Astrocyte of the hippocampus (primary cell): ENCODE results near the gene SYTL4.

Source experiments
- DNase-seq: peaks from one replicate; pipeline ENCODE4 v3.0.0; 2011; ENCODE audit warnings: low read depth, low spot score

SYTL4 gene

GRCh38 chrX:100695302-100695701 is 36.6 kb downstream of the SYTL4 start:
- no peak for DNase-seq

- DNase-seq: no peak
These were observed 44.4 kb downstream of the SYTL4 start for GRCh38 chrX:100687546-100687945.

GRCh38 chrX:100687128-100687527 is 44.8 kb downstream of the SYTL4 start:
- no peak for DNase-seq

- DNase-seq: no peak
These were observed 46.0 kb downstream of the SYTL4 start for GRCh38 chrX:100685997-100686305.

- peak; percentile 80 for DNase-seq
These were observed 46.5 kb downstream of the SYTL4 start for GRCh38 chrX:100685284-100685996.

GRCh38 chrX:100682939-100683338 is 49.0 kb downstream of the SYTL4 start:
- DNase-seq: no peak

GRCh38 chrX:100681599-100681998 is 50.3 kb downstream of the SYTL4 start:
- no peak for DNase-seq

- peak; percentile 8 for DNase-seq
These were observed 51.2 kb downstream of the SYTL4 start for GRCh38 chrX:100680756-100681155.

- DNase-seq: peak; percentile 63
These were observed 54.2 kb downstream of the SYTL4 start for GRCh38 chrX:100677611-100678181.

GRCh38 chrX:100674705-100675104 is 57.2 kb downstream of the SYTL4 start:
- DNase-seq: no peak

- DNase-seq: peak; percentile 13
These were observed 58.4 kb downstream of the SYTL4 start for GRCh38 chrX:100673397-100673953.

- no peak for DNase-seq
These were observed 59.0 kb downstream of the SYTL4 start for GRCh38 chrX:100672966-100673365.

GRCh38 chrX:100663642-100664041 is 68.3 kb downstream of the SYTL4 start:
- no peak for DNase-seq

GRCh38 chrX:100662796-100663195 is 69.1 kb downstream of the SYTL4 start:
- no peak for DNase-seq

GRCh38 chrX:100662170-100662569 is 69.8 kb downstream of the SYTL4 start:
- no peak for DNase-seq

GRCh38 chrX:100659431-100660137 is 72.3 kb downstream of the SYTL4 start:
- DNase-seq: no peak

GRCh38 chrX:100658941-100659381 is 73.0 kb downstream of the SYTL4 start:
- no peak for DNase-seq

GRCh38 chrX:100654261-100654660 is 77.7 kb downstream of the SYTL4 start:
- peak; percentile 14 for DNase-seq

- DNase-seq: no peak
These were observed 79.7 kb downstream of the SYTL4 start for GRCh38 chrX:100652266-100652665.

- no peak for DNase-seq
These were observed 81.1 kb downstream of the SYTL4 start for GRCh38 chrX:100650841-100651240.

GRCh38 chrX:100649550-100650356 is 82.2 kb downstream of the SYTL4 start:
- DNase-seq: peak; percentile 65
